ENCODE data around the gene STK4.

The STK4 gene

DNA sequence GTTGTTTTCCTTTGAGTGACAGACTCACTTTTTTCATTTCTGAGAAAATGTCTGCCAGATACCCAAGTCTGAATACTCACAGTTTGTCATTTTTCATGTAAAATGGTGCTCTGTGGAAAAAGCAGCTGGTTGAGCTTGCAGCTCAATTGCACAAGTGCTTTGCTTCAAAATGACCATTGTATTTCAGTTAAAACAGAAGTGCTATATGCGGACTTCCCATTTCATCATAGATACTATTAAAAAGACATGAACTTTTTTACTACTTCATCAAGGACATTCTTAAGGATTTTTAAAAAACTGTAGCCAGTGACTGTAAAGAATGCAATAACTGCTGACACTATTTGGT is 73.1 kb downstream of the STK4 start:
- Histone ChIP-seq H3K27ac (ENCODE audit: low read depth, low read length) (peak overlapping the region; percentile 51), H3K4me1 (ENCODE audit: control insufficient read depth, insufficient read depth, low read length, unreplicated experiment) (peaks cover 69% of the 10 kb centered on the region), H3K4me3 (ENCODE audit: low read depth, low read length) (no peak overlapping the region), H3K79me2 (ENCODE audit: control insufficient read depth, insufficient read depth, low read length, unreplicated experiment) (peaks cover 3% of the 10 kb centered on the region), H3K27me3 (ENCODE audit: insufficient read depth, low read length) (no peaks in the 10 kb centered on the region), H2AFZ (ENCODE audit: low read length, unreplicated experiment) (no peak overlapping the region), H3K36me3 (ENCODE audit: insufficient read depth, low read length) (0 out of 2 replicates have a peak, but pooled peaks cover 7% of the 10 kb centered on the region)

DNA sequence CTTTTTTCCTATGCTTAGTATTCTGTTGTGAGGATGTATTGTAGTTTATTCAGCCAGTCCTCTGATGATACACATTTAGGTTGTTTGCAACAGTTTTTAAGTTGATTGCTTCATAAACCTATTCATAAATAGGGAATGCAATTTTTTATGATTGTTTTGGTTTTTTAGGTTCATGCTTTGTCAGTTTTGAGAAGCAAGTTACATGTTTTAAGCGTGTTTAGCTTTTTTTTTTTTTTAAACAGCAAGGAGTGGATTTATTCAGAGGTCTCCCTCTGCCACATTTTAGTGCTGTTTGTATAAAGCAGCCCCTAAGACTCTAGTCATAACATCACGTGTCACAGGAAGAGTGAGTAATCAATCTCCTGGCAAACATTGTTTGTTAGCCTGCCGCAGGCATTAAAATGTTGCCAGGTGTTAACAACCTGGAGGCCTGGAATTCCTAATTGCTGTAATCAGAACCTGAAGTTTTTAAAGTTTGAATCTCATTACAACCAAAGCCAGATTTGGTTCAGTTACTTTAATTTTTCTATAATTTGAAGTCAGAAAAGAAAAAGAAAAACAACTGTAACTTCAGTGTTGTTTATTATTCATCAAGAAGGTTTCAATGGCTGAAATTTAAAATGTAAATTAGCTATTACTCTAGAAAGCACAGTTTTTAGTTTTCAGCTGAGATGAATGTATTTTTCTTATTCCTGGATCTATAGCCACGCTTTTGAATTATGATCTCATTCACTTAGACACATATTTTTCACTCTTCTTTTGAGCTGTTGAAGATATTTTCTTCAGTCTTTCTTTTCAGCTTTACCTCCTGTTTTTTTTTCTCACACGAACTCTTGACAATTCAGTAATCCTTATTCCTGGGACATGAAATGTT is 75.4 kb downstream of the STK4 start:
- peaks cover 3% of the 10 kb centered on the region for H3K79me2 ChIP-seq (ENCODE audit: control insufficient read depth, insufficient read depth, low read length, unreplicated experiment)
- H3K4me1 ChIP-seq (ENCODE audit: control insufficient read depth, insufficient read depth, low read length, unreplicated experiment): peaks cover 58% of the 10 kb centered on the region
- peak overlapping the region; percentile 43 for H3K27ac ChIP-seq (ENCODE audit: low read depth, low read length)
- no peak overlapping the region for H3K4me3 ChIP-seq (ENCODE audit: low read depth, low read length)
- no peak overlapping the region for H2AFZ ChIP-seq (ENCODE audit: low read length, unreplicated experiment)
- H3K27me3 ChIP-seq (ENCODE audit: insufficient read depth, low read length): no peaks in the 10 kb centered on the region
- 0 out of 2 replicates have a peak, but pooled peaks cover 7% of the 10 kb centered on the region for H3K36me3 ChIP-seq (ENCODE audit: insufficient read depth, low read length)

- Histone ChIP-seq H3K27ac (ENCODE audit: low read depth, low read length) (no peak overlapping the region), H3K4me1 (ENCODE audit: control insufficient read depth, insufficient read depth, low read length, unreplicated experiment) (peaks cover 54% of the 10 kb centered on the region), H3K36me3 (ENCODE audit: insufficient read depth, low read length) (0 out of 2 replicates have a peak, but pooled peaks cover 7% of the 10 kb centered on the region), H3K4me3 (ENCODE audit: low read depth, low read length) (no peak overlapping the region), H3K79me2 (ENCODE audit: control insufficient read depth, insufficient read depth, low read length, unreplicated experiment) (peaks cover 3% of the 10 kb centered on the region), H2AFZ (ENCODE audit: low read length, unreplicated experiment) (no peak overlapping the region), H3K27me3 (ENCODE audit: insufficient read depth, low read length) (no peaks in the 10 kb centered on the region)
Observed at GRCh38 chr20:45042978-45043377, 76.7 kb downstream of the STK4 start.

DNA sequence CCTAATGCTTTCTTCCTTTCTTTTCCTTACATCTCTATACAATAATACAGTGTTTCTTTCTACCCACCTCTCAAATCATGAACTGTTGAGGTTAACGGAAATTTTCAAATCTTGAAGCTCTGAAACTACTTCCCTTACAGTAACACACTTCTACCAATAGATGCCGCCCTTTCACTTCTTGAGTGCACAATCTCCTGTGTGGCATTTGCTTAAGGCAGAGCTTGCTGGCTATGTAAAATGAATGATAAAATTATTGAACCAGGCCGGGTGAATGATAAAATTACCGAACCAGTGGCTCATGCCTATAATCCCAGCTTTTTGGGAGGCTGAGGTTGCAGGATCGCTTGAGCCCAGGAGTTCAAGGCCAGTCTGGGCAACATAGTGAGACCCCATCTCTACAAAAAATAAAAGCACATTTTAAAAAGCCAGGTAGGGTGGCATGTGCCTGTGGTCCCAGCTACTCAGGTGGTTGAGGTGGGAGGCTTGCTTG is 77.8 kb downstream of the STK4 start:
- Histone ChIP-seq H2AFZ (ENCODE audit: low read length, unreplicated experiment) (no peak overlapping the region), H3K27ac (ENCODE audit: low read depth, low read length) (0 out of 2 replicates have a peak overlapping the region, but pooled peaks have one; percentile 18)

DNA sequence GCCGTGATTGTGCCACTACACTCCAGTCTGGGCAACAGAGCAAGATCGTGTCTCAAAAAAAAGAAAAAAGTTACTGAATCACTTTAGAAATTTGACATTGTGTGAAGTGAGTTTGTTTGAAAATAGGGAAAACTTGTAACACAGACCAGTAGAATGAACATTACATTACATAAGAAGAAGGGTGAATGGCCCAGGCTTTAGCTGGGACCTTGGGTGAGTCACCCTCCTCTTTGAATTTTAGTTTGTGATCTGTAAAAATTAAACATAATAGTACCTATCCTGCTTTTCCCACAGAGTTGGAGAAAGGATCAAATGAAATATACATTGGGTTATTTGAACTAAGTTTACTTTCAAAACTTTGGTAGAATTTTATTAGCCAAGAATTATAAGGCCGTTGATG is 78.3 kb downstream of the STK4 start:
- 0 out of 2 replicates have a peak, but pooled peaks cover 7% of the 10 kb centered on the region for H3K36me3 ChIP-seq (ENCODE audit: insufficient read depth, low read length)
- peaks cover 38% of the 10 kb centered on the region for H3K4me1 ChIP-seq (ENCODE audit: control insufficient read depth, insufficient read depth, low read length, unreplicated experiment)
- no peak overlapping the region for H3K4me3 ChIP-seq (ENCODE audit: low read depth, low read length)
- peaks cover 3% of the 10 kb centered on the region for H3K79me2 ChIP-seq (ENCODE audit: control insufficient read depth, insufficient read depth, low read length, unreplicated experiment)
- H3K27me3 ChIP-seq (ENCODE audit: insufficient read depth, low read length): no peaks in the 10 kb centered on the region
- H2AFZ ChIP-seq (ENCODE audit: low read length, unreplicated experiment): no peak overlapping the region
- no peak overlapping the region for H3K27ac ChIP-seq (ENCODE audit: low read depth, low read length)

More for the DNA sequence above, 77.8 kb downstream of the STK4 start:
- Histone ChIP-seq H3K79me2 (ENCODE audit: control insufficient read depth, insufficient read depth, low read length, unreplicated experiment) (peaks cover 3% of the 10 kb centered on the region), H3K27me3 (ENCODE audit: insufficient read depth, low read length) (no peaks in the 10 kb centered on the region), H3K4me1 (ENCODE audit: control insufficient read depth, insufficient read depth, low read length, unreplicated experiment) (peaks cover 43% of the 10 kb centered on the region), H3K4me3 (ENCODE audit: low read depth, low read length) (no peak overlapping the region), H3K36me3 (ENCODE audit: insufficient read depth, low read length) (0 out of 2 replicates have a peak, but pooled peaks cover 7% of the 10 kb centered on the region)

- H3K27me3 ChIP-seq (ENCODE audit: insufficient read depth, low read length): no peaks in the 10 kb centered on the region
- H3K79me2 ChIP-seq (ENCODE audit: control insufficient read depth, insufficient read depth, low read length, unreplicated experiment): no peaks in the 10 kb centered on the region
- H3K4me1 ChIP-seq (ENCODE audit: control insufficient read depth, insufficient read depth, low read length, unreplicated experiment): peaks cover 23% of the 10 kb centered on the region
- no peak overlapping the region for H2AFZ ChIP-seq (ENCODE audit: low read length, unreplicated experiment)
- no peak overlapping the region for H3K4me3 ChIP-seq (ENCODE audit: low read depth, low read length)
- H3K27ac ChIP-seq (ENCODE audit: low read depth, low read length): no peak overlapping the region
- no peaks in the 10 kb centered on the region for H3K36me3 ChIP-seq (ENCODE audit: insufficient read depth, low read length)
Observed at GRCh38 chr20:45047581-45048119, 81.3 kb downstream of the STK4 start.

DNA sequence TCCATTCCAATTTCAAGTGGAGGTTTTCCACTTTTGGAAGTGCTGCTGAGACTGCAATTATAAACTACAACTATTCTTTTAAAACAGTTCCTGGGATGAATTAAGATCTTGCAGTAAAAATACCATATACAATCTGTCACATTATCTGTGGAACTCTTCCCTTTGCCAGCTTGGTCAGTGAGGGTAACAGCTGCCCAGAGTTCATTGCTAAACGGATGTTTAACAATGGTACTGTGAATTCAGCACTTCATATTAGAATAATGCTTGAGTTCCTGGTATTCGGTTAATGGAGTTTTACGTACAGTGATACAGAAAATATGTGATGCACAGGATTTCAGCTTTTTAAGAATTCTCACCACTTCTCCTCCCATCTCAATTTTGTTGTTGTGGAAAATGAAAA is 83.1 kb downstream of the STK4 start:
- Histone ChIP-seq H3K27me3 (ENCODE audit: insufficient read depth, low read length) (no peaks in the 10 kb centered on the region), H3K4me1 (ENCODE audit: control insufficient read depth, insufficient read depth, low read length, unreplicated experiment) (peaks cover 26% of the 10 kb centered on the region), H2AFZ (ENCODE audit: low read length, unreplicated experiment) (no peak overlapping the region), H3K36me3 (ENCODE audit: insufficient read depth, low read length) (no peaks in the 10 kb centered on the region), H3K79me2 (ENCODE audit: control insufficient read depth, insufficient read depth, low read length, unreplicated experiment) (no peaks in the 10 kb centered on the region), H3K4me3 (ENCODE audit: low read depth, low read length) (no peak overlapping the region), H3K27ac (ENCODE audit: low read depth, low read length) (no peak overlapping the region)

- Histone ChIP-seq H3K79me2 (ENCODE audit: control insufficient read depth, insufficient read depth, low read length, unreplicated experiment) (no peaks in the 10 kb centered on the region), H3K36me3 (ENCODE audit: insufficient read depth, low read length) (no peaks in the 10 kb centered on the region), H3K27ac (ENCODE audit: low read depth, low read length) (no peak overlapping the region), H2AFZ (ENCODE audit: low read length, unreplicated experiment) (no peak overlapping the region), H3K4me1 (ENCODE audit: control insufficient read depth, insufficient read depth, low read length, unreplicated experiment) (peaks cover 23% of the 10 kb centered on the region), H3K4me3 (ENCODE audit: low read depth, low read length) (no peak overlapping the region), H3K27me3 (ENCODE audit: insufficient read depth, low read length) (no peaks in the 10 kb centered on the region)
Observed at GRCh38 chr20:45049904-45050471, 83.7 kb downstream of the STK4 start.

DNA sequence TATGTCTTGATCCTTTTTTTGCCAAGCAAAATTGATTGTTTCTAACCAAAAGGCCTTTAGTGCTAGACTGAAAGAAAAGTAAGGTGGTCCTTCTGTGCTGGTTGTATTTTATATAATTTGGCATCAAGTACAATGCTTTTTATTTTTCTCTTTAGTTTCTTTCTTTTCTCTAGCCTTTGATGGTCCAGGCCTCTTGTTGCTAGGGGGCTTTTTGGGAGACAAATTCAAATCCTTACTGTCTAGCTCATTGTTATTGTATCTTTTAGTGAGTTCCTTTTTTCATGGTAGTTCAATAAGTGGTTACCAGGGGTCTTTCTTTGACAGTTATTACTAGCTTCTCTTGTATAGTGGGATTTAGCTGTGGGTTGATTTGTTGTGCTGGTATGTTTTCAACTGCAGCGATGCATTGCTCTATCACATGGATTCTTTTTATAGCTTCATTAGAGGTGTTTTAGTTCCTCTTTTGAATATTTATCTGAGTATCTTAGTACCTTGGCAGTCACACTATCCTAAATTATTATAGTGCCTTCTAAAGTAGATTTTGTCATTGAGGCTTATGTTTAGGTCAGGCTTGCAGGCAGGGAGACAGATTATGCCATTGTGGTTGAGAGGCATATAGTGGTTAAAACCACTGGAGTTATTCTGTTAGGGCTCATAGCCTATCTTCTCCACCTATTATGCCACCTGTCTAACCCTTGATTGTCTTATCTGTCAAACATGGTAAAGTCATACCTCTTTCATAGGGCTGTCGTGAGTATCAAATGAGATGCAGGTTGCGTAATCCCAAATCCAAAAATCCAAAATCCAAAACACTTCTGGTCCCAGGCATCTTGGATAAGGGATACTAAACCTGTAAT is 85.1 kb downstream of the STK4 start:
- no peaks in the 10 kb centered on the region for H3K79me2 ChIP-seq (ENCODE audit: control insufficient read depth, insufficient read depth, low read length, unreplicated experiment)
- H3K36me3 ChIP-seq (ENCODE audit: insufficient read depth, low read length): no peaks in the 10 kb centered on the region
- H2AFZ ChIP-seq (ENCODE audit: low read length, unreplicated experiment): no peak overlapping the region
- H3K27me3 ChIP-seq (ENCODE audit: insufficient read depth, low read length): no peaks in the 10 kb centered on the region
- no peak overlapping the region for H3K4me3 ChIP-seq (ENCODE audit: low read depth, low read length)
- H3K27ac ChIP-seq (ENCODE audit: low read depth, low read length): no peak overlapping the region
- H3K4me1 ChIP-seq (ENCODE audit: control insufficient read depth, insufficient read depth, low read length, unreplicated experiment): peaks cover 23% of the 10 kb centered on the region
